Measurements from ENCODE around the gene AKR7A2.

DNA sequence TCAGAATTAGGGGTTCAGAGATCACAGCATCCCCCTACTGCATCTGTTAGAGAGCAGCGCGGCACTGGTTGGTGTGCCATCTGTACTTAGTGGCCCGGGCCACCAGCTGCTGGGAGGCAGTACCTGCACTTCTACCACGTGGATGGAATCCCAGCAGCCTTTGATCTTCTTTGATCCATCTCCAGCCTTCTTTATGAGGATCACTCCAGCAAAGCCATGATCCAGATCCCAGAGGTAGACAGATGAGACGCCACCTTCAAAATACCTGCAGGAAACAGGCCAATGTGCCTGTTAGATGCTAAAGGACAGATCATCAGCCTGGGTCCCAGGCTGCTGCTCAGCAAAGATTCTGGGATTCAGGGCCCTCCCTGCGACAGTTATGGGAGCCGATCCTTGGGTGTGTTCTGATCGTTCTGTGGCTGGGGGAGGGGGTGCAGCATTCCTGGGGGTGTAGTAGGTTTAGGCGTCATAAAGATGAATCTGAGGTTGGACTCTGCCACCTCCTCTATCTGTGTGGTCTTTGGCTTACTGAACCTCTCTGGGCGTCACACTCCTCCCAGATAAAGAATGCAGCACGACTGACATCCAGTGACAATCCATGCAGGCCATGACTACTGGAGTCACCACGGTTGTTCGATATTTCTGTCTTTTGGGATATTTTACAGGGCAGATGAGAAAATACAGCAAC, 45.5 kb upstream of the AKR7A2 start:
- TF ChIP-seq, protein P1, sequence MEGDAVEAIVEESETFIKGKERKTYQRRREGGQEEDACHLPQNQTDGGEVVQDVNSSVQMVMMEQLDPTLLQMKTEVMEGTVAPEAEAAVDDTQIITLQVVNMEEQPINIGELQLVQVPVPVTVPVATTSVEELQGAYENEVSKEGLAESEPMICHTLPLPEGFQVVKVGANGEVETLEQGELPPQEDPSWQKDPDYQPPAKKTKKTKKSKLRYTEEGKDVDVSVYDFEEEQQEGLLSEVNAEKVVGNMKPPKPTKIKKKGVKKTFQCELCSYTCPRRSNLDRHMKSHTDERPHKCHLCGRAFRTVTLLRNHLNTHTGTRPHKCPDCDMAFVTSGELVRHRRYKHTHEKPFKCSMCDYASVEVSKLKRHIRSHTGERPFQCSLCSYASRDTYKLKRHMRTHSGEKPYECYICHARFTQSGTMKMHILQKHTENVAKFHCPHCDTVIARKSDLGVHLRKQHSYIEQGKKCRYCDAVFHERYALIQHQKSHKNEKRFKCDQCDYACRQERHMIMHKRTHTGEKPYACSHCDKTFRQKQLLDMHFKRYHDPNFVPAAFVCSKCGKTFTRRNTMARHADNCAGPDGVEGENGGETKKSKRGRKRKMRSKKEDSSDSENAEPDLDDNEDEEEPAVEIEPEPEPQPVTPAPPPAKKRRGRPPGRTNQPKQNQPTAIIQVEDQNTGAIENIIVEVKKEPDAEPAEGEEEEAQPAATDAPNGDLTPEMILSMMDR (conservative IDR thresholded peaks at IDR 0.05 in 1 of 2, IDR thresholded peaks at IDR 0.05 in 1 of 2; ENCODE audit: low read depth in 1 of 2, low read length in 2 of 2) = no peak
- TF ChIP-seq EZH2 (IDR thresholded peaks at IDR 0.05; ENCODE audit: low read length, missing control alignments) = no peak

Data from fibroblast of lung (primary cell).